Measurements from ENCODE around the gene TULP1.
"Not testable (repeated sequence)": the region's sequence is repeated elsewhere in the genome, so short reads cannot be mapped to it uniquely, and the experiment has no call there.

The TULP1 gene

DNA sequence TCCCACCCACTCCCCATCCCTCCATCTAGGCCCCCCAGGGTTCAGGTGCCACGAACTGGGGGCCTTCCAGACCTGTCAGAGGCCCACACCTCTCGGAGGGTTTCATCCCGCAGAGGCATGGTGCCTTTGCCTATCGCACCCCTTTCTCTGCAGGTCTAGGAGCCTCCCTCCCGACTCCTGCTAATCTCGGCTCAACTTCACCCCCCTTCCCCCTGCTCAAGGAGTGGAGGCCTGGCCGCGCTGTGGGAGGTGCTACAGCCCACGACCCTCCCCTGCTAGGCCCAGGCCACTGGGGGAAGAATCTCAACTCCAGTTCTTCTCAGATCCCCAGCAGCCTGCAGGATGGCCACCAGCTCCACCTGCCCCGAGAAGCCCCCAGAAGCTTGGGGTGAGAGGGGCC, at the start of gene TULP1:
Gene TULP1, minus strand, starts transcription at position 157 of the 400 bp plus-strand sequence. Its CDS starts 38 bp downstream, at position 119.
- no peak for DNase-seq

DNA sequence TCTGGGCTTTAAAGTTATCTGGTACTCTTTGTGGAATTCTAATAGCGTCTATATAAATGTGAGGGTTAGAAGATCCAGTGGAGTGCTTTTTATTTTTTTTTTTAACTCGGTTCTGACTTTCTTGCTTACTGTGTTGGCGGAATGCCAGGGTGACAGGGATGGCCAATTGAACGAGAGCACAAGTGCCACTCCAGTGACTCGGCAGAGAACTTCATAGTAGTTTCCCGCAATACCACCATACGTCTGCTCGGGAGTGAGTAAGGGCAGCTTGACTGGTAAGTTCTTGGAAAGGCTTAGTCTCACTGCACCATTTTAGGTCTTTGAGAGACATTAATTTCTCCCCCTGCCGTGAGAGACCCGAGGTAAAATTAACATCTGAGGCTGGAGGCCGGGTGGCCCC, 49.4 kb upstream of the TULP1 start:
- DNase-seq: no peak

DNA sequence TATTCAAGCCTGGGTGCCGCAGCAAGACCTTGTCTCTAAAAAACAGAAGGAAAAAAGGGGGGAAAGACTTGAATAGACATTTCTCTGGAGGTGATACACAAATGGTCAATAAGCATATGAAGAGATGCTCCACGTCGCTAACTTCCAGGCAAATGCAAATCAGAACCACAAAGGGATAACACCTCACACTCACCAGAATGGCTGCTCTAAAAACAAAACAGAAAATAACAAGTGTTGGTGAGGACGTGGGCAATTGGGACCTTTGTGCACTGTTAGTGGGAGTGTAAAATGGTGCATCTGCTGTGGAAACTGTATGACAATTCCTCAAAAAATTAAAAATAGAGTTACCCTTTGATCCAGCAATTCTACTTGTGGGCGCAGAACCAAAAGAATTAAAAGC, 48.4 kb upstream of the TULP1 start:
- DNase-seq: no peak

DNA sequence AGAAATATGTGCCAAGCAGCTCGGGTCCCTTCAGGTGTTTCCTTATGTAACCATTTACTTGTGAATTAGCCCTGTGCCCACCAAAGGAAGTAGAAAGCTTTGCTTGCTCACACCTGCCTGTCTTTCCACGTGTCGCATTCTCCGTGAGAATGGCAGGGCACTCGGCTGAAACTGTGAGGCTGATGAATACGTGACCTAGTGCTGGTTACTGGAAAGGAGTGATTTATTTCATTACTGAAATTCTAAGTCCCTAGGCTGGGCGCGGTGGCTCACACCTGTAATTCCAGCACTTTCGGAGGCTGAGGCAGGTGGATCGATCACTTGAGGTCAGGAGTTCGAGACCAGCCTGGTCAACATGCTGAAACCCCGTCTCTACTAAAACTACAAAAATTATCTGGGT, 45.9 kb upstream of the TULP1 start:
- no peak for DNase-seq

DNA sequence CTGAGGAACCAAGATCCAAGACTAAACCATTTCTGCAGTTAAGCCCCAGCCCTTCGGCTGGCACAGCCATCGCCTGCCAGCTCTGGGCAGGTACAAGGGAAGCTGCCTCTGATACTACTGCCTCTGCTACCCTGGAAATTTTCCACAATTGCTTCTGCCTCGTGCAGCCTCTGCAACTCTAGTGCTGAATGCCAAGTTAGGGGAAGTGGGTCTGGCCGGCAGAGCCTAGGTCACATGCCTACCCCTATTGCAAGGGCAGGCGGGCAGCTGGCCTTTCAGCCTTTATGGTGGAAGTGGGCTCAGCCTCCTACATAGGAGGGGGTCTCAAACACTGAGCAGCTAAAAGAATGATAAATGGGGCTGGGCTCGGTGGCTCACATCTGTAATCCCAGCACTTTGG, 44.5 kb upstream of the TULP1 start:
- DNase-seq: no peak

DNA sequence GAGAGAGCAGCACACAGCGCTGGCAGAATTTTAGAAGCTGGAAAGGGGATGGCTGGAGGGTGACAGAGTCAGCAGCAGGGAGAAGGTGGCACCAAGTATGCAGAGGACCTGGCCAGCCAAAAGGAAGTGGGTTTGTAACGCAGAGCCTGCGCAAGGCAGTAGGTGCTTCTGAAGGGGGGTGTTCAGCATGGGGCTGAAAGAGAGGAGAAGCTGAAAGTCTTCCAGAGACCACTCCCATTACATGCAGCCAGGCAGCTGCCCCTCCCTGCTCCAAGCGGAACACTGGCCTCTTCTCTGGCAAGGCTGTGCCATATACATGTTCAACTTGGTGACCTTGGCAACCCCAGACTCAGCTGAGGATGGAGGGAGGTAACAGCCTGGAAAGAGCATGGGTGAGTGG, 42.1 kb upstream of the TULP1 start:
- DNase-seq: no peak

DNA sequence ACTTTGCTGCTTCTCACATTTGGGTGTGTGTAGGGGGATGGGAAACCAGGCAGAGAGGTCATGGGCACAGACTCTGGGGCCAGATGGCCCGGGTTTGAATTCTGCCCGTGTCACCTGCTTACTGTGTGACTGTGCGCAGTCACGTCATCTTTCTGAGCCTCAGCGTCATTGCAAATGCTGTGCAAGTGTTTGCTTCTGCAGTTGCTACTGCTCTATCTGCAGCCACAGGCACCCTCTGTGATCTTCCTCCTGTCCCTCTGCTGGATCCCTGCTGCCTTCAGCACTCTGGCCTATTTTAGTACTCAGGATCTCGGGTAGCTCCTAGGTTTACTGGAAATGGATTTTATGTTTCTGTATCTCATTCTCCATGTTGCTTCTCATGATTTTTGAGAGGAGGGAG, 40.6 kb upstream of the TULP1 start:
- no peak for DNase-seq

DNA sequence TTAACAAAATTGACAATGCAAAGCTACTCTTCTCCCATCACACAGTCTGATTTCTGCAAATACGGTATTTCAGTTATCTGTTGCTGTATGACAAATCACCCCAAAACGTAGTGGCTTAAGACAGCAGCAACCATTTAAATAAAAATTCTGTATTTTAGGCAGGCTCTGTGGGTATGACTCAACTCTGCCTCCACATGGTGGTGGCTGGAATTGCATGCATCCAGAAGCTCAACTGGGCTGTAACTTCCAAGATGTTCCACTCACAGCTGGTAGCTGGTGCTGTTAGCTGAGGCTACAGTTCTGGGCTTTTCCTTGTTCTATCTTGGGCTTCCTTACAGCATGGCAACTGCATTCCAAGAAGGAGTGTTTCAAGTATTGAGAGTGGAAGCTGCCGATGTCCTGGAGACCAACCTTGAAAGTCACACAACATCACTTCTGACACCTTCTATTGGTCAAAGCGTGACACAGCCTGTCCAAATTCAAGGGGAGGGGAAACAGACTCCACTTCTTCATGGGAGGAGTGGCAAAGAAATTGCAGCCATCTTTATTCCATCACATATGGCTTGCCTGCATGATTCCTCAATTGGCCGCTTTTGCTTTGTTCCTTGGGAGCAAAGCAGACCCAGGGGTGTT, 39.7 kb upstream of the TULP1 start:
- DNase-seq: no peak

DNA sequence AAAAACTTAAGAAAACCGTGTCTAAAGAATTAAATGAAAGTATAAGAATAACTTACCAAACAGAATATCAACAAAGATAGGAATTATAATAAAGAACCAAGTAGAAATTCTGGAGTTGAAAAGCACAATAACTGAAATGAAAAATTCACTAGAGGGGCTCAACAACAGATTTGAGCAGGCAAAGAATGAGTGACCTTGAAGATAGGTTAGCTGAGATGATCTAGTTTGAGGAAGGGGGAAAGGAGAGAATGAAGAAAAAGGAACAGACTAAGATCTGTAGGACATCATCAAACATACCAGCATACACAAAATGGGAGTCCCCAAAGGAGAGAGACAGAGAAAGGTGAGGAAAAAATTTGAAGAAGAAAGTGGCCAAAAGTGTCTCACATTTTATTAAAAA, 37.7 kb upstream of the TULP1 start:
- no peak for DNase-seq

DNA sequence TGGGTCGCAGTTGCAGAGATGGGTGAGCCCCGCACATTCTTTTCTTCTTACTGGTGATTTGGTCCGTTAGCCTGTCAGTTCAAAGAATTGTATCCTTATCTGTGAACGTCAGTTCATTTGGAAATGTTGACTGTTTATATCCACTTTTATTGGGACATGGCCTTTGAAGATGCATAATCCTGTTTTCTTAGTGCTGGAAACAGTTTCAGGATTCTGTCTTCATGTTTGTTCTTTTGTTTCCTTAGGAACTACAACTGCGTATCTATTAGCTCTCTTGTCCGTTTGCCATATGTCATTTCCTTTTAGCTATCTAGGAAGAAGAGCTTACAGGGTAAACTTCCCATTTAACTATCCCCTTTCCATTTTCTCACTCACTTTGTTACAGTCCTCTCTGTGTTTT, 35.0 kb upstream of the TULP1 start:
- DNase-seq: no peak

DNA sequence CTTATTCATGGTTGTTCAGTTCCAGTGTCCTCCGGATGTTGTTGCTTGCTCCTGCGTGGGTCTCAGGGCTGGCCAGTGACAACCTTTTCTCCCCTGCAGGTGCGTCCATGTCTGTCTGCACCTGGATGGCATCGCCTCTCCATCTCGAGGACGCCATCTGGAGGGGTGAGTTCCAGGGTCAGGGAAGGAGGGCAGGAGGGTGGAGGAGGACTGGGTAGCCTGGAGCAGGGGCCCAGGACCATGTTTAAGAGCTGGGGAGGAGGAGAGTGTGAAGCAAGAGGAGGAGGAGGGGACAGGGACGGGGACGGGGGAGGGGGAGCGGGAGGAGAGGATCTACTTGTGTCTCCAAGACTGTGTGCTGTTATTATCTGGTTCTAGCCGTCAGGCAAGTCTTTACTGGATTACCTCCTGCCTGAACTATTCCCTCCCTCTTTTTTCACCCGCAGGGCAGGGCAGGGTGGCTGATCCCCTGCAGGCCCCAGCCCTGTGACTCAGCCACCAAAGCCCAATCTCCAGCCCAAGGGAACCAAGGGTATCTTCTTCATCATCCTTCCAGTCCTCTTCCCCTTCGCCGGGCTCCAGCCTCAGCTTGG, 32.2 kb upstream of the TULP1 start:
- no peak for DNase-seq

DNA sequence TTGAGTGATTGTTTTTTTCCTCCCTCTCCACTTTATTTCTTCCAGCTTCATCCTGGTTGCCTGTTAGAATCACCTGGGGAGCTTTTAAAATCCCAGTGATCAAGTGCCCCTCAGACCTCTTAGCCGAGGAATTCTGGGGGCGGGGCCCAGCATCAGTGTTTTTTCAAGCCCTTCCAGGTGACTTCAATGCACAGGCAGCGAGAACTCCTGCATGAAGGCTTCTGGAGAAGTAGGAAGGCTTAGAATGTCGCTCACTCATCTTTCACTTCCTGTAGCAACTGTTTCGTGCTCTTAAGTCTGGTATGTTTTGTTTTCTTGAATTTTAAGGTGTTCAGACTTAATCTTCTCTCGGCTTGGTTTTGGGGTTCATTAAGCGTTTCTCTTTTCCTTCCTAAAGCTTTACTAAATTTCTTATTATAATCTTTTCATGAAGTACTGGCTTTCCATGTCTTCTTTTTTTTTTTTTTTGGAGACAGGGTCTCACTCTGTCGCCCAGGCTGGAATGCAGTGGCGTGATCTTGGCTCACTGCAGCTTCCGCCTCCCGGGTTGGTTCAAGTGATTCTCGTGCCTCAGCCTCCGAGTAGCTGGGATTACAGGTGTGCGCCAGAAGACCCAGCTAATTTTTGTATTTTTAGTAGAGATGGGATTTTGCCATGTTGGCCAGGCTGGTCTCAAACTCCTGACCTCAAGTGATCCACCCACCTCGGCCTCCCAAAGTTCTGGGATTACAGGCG, 30.9 kb upstream of the TULP1 start:
- no peak for DNase-seq

DNA sequence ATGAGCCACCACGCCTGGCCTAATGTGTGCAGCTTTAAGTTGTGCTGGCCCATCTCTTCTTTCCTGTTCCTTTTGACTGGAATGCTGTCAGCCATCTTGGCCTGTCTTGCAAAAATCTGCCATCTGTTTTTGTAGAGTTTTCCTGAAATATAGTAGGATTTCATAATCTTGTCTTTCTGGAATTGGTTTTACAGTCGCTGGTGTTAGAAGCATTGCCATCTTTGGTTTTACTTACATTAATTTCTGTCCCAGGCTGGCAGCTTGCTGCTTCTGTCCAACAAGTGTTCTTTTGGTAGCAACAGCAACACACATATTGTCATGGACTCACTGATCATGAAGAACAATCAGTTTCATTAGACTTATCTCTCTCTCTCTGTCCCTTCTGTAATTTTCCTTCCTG, 29.1 kb upstream of the TULP1 start:
- DNase-seq: no peak

DNA sequence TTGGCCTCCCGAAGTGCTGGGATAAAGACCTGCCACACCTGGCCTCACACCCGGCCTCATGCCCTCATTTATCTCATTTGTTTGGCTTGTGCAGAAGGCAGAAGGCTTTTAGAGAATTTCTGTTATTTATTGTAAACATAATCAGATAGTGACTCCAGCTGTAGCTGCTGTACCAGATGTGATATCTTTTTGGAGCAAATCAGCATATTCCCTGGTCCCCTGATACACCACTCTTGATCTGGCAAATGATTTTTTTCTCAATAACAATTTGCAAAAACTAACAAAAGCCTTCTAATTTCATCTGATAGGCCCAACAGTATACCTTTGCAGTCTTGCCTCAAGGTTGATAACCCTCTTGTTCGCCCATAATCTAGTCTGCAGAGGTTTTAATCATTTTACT, 26.5 kb upstream of the TULP1 start:
- no peak for DNase-seq

DNA sequence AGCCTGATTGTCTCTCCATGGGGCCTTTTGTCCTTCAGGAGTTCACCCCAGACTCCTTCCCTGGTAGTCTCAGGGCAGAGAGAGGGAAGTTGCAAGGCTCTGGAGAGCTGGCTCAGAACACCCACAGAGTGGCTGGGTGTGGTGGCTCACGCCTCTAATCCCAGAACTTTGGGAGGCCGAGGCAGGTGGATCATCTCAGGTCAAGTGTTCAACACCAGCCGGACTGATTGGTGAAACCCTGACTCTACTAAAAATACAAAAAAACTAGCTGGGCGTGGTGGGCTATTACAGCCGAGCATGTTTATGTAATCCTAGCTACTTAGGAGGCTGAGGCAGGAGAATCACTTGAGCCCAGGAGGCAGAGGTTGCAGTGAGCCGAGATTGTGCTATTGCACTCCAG, 23.2 kb upstream of the TULP1 start:
- DNase-seq: not testable (repeated sequence)

DNA sequence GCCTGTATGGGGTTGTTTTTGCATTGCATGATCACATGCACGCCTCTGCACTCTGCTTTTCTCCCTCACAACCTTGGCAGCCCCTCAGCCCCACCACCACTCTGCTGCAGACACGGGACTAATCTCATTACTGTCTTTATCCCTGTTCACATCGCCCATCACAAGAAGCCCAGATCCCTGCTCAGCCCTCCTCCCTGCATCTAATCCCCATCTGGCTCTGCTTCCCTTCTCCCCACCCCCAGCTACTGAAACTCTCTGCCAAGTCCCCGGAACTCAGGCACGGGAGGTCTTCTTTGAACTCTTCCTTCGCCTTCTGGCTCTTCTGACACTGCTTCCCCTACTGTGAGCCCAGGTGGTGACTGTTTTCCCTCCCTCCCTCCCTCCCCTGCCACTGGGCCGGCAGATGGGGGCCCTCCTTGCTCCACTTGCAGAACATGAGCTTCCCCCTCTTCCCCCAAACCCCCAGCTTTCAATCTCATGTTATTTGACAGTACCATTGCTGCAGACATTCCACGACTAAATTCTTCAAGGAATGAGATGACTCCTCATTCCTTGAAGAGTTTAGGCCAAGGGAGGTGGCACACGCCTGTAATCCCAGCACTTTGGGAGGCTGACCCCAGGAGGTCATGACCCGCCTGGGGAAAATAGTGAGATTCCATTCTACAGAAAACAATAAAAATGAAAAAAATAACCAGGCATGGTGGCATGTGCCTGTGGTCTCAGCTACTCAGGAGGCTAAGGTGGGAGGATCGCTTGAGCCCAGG, 21.9 kb upstream of the TULP1 start:
- no peak for DNase-seq

DNA sequence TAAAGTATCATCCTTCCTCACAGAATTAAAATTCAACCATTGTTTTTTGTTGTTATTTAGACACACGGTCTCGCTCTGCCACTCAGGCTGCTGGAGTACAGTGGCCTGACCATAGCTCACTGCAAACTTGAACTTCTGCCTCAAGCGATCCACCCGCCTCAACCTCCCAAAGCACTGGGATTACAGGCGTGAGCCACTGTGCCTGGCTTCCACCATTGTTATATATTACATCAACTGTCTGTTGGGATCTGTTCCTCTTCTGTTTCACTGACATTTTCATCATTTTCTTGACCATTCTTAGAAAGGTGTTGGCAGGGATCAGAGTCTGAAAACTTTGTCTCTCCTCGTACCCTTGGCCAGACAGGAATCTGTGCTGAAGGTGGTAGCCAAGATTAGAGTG, 21.3 kb upstream of the TULP1 start:
- no peak for DNase-seq

DNA sequence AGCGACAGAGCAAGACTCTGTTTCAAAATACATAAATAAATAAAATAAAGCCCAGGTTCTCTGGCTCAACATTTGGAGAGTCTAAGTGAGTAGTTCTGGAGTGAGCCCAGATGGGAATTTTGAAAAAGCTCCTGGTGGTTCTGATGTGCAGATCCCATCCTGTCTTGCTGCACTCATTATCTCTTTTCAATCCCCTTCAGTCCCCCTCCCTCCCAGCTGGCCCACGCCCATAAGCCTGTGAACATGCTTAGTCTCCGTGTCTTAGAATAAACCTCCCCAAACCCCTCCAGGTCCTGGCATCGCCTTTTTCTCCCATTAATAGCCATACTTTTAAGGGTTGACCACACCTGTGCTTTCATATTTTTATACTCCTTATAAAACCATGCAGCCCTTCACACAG, 19.4 kb upstream of the TULP1 start:
- DNase-seq: no peak

DNA sequence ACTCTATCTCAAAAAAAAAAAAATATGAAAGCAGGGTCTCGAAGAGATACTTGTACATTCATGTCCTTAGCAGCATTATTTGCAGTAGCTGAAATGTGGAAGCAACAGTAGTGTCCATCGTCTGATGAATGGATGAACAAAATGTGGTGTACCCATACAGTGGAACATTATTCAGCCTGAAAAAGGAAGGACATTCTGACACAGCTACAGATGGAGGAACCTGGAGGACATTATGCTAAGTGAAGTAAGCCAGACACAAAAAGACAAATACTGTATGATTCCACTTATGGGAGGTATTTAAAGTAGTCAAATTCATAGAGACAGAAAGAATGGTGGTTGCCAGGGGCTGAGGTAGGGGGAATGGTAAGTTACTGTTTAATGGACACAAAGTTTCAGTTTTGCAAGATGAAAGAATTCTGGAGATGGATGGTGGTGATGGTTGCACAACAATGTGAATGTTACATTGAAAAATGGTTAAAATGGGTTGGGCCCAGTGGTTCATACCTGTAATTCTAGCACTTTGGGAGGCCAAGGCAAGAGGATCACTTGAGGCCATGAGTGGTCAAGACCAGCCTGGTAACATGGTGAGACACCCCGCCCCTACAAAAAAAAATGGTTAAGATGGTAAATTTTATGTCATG, 11.8 kb upstream of the TULP1 start:
- DNase-seq: no peak

DNA sequence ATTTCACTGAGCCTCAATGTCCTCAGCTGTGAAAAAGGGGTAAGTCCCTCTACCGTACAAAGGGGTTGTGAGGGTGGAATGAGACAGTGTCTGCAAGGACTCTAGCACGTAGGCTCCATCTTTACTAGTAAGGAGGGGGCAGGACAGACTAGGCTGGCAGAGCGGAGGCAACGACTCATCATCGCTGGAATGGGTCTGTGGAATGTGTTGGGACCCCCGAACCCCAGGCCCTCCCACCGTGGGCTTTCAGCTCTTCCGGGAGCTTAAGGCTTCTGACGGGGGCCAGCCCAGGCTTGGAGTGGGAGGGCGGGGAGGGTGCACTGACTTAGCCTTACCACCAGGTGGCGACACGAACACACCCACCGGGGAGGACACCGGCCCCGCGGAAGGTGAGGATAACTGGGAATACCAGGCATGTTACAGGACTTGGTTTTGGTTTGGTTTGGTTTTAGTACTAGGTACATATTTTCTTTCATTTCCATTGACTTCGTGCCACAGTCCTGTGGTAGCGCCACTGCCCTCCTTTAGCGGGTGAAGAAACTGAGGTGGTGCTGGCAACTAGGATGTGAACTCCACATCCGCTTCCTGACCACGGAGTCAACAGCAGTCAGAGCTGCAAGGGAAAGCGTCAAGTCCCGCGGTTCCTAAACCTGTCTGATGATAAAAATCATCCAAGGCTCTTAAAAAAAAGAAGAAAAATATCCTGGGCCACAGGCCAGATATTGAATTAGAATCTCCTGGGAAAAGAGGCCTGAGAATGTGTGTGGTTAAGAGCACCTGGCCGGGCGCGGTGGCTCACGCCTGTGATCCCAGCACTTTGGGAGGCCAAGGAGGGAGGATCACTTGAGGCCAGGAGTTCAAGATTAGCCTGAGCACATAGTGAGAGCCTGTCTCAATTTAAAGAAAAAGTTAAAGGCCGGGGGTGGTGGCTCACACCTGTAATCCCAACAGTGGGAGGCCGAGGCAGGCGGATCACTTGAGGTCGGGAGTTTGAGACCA, 10.3 kb upstream of the TULP1 start:
- peak; percentile 7 for DNase-seq

DNA sequence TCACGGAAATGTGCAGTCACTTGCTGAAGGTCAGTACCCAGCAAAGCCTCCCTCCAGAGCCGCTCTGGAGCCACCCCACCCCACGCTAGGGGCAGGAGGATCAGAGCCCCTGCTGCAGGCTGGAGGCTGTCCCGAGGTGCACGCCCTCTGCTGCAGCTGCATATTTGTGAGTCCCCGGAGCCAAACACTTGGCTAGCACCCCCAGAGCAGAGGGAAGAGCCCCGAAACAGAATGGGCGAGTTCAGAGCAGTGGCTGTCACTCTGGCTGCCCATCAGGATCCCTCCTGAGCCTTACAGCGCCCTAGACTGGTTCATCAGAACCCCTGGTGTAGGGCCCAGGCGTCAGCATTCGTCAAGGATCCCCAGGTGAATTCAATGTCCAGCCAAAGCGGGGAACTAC, 9.5 kb upstream of the TULP1 start:
- DNase-seq: no peak

DNA sequence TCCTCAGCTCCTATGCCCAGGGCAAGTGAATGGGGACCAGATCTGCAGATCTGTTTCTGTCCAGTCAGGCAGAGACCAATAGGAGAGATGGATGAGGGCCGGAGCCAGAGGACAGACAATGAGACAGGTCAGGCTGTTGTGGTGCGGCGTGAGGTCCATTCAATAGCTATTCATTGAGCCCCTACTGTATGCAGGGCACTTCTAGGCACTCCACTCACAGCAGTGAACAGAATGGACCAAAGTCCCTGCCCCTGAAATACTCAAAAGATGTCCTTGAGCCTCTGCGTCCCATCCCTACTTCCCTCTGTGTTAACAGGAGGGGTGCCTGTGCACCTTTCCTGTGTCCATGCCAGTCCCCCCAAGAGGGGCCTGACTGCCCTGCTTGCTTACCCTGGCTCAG, 8.5 kb upstream of the TULP1 start:
- DNase-seq: no peak

All from NCI-H2029 treated with DMSO at 0.1 percent for 48 hours (cell line).